Caco-2 (cell line): ENCODE results near the gene AK2. TPM values are rescaled to one million over a fixed set of nuclear protein-coding genes. Genes with fewer than 3 reads are reported as not detected.

Experiments
- BruUV-seq: library from RNA; stranded (reverse); fragments of 400-500 nt; replicated peaks from 2 replicates; lab custom pipeline; 2021; lab: Mats Ljungman, UMichigan
- CTCF ChIA-PET: fragments of 300-600 bp; sonication (Branson Sonifier 250); formaldehyde crosslinking; loops from one replicate; lab custom pipeline; 2022; ENCODE audit warnings: antibody characterized with exemption; lab: Charles Lee
- POLR2A ChIA-PET: fragments of 300-600 bp; sonication (Branson Sonifier 250); formaldehyde crosslinking; loops from one replicate; lab custom pipeline; 2022; ENCODE audit warnings: antibody characterized with exemption; lab: Charles Lee
- DNase-seq, 2 experiments: peaks; one replicate each; pipeline versions ENCODE4 v3.0.0 to v3.0.0-alpha.2; 2020 to 2022
- H3K27me3 ChIP-seq: replicated peaks from 2 replicates; pipeline ENCODE4 v1.6.0; 2011; ENCODE audit warnings: low read length; ENCODE audit not compliant: control insufficient read depth, insufficient read depth
- H3K36me3 ChIP-seq: 2 replicates; pipeline ENCODE4 v1.5.1; 2011; ENCODE audit warnings: low read length; ENCODE audit not compliant: control insufficient read depth, insufficient read depth
- H3K4me1 ChIP-seq: fragments of 250-450 bp; sonication (Bioruptor Pico); 2 replicates; pipeline ENCODE4 v1.5.1; 2020; ENCODE audit warnings: mild to moderate bottlenecking
- H3K4me3 ChIP-seq: 2 replicates; pipeline ENCODE4 v1.5.1; 2011; ENCODE audit warnings: low read depth, mild to moderate bottlenecking, control low read depth, low read length
- H3K9me3 ChIP-seq: fragments of 250-450 bp; sonication (Bioruptor Pico); 2 replicates; pipeline ENCODE4 v1.5.1; 2020; ENCODE audit warnings: mild to moderate bottlenecking, moderate library complexity
- H3K27ac Mint-ChIP-seq: one replicate; pipeline ENCODE4 v1.8.0; 2022; ENCODE audit warnings: mixed read lengths; ENCODE audit not compliant: unreplicated experiment
- H3K27me3 Mint-ChIP-seq: one replicate; pipeline ENCODE4 v1.8.0; 2022; ENCODE audit warnings: mixed read lengths; ENCODE audit not compliant: insufficient read depth, unreplicated experiment
- H3K36me3 Mint-ChIP-seq: one replicate; pipeline ENCODE4 v1.8.0; 2022; ENCODE audit warnings: mild to moderate bottlenecking, mixed read lengths; ENCODE audit not compliant: insufficient read depth, unreplicated experiment
- H3K4me1 Mint-ChIP-seq: one replicate; pipeline ENCODE4 v1.8.0; 2022; ENCODE audit warnings: low read depth, mixed read lengths; ENCODE audit not compliant: unreplicated experiment
- H3K4me3 Mint-ChIP-seq: one replicate; pipeline ENCODE4 v1.8.0; 2022; ENCODE audit warnings: mild to moderate bottlenecking, moderate library complexity, mixed read lengths; ENCODE audit not compliant: unreplicated experiment
- H3K9me3 Mint-ChIP-seq: one replicate; pipeline ENCODE4 v1.8.0; 2022; ENCODE audit warnings: mixed read lengths; ENCODE audit not compliant: unreplicated experiment
- CTCF ChIP-seq, 2 experiments: fragments of 200-600 bp in 1 of 2; IDR thresholded peaks; 1 replicate in 1 of 2; 2 replicates in 1 of 2; pipeline versions ENCODE4 v1.5.1 to v1.8.0; 2011 to 2022; ENCODE audit warnings: antibody characterized with exemption in 1 of 2, control low read depth in 1 of 2, inconsistent platforms in 1 of 2, low read depth in 1 of 2, low read length in 1 of 2, mild to moderate bottlenecking in 1 of 2, moderate library complexity in 1 of 2; ENCODE audit not compliant: insufficient read depth in 1 of 2, severe bottlenecking in 1 of 2, unreplicated experiment in 1 of 2
- intact Hi-C: fragments of 100-400 bp; cut with micrococcal nuclease; formaldehyde crosslinking; loops from one replicate; pipeline ENCODE4 v1.10.0; 2022; ENCODE audit not compliant: unreplicated experiment
- total RNA-seq: library from RNA; stranded (reverse); gene quantifications from 2 replicates; pipeline ENCODE4 v1.2.3, GENCODE V29; 2022

Gene AK2
- total RNA-seq, 1 experiment from 2014 or later, result 127 TPM

DNA sequence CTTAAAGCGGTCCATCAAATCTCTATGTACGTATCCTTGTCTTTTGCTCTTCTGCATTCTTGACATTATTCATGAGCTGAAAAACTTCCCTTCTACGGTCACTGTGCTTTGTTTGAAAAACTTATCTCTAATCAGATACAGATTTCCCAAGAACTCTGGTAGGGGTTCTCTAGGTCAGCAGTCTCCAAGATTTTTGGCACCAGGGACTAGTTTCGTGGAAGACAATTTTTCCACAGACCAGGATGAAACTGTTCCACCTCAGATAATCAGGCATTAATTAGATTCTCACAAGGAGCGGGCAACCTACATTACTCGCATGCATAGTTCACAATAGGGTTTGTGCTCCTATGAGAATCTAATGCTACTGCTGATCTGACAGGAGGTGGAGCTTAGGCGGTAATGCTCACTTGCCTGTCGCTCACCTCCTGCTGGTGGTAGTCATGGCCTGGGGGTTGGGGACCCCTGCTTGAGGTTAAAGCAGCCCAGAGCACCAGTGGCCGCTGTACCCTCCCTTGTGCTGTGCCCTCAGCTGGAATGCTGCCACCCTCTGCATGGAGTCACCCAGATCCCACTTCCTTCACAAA, 30.8 kb downstream of the AK2 start:
- Mint-ChIP-seq H3K36me3 (peaks cover 43% of the 10 kb centered on the region), H3K27me3 (no peaks in the 10 kb centered on the region), H3K4me1 (peaks cover 39% of the 10 kb centered on the region), H3K9me3 (no peaks in the 10 kb centered on the region), H3K4me3 (no peak overlapping the region), H3K27ac (peak overlapping the region; percentile 83)
- Histone ChIP-seq H3K4me3 (no peak overlapping the region), H3K27me3 (no peaks in the 10 kb centered on the region), H3K9me3 (no peaks in the 10 kb centered on the region), H3K4me1 (peaks cover 49% of the 10 kb centered on the region), H3K36me3 (no peaks in the 10 kb centered on the region)
- TF ChIP-seq CTCF (IDR thresholded peaks at IDR 0.05; ENCODE audit: insufficient read depth in 1 of 2, low read depth in 1 of 2, low read length in 1 of 2, severe bottlenecking in 1 of 2, unreplicated experiment in 1 of 2), result no peak
- ChIA-PET POLR2A (interaction anchor here (1.2 kb wide), 1 partner anchor 13 kb away, joined by 3 read pairs; no protein-coding TSS in a partner anchor), CTCF (interaction anchor here (0.6 to 1.6 kb wide), 6 partner anchors 9 to 204 kb away, joined by 3 to 7 read pairs (median 4); no protein-coding TSS in a partner anchor)
- DNase-seq, result peak in 1 of 2 experiments; percentile 25
- no TSS peak for BruUV-seq
- intact Hi-C loops, result loop anchor here (2.0 to 5.0 kb wide), 3 partner anchors 17 to 73 kb away; no protein-coding TSS in a partner anchor

DNA sequence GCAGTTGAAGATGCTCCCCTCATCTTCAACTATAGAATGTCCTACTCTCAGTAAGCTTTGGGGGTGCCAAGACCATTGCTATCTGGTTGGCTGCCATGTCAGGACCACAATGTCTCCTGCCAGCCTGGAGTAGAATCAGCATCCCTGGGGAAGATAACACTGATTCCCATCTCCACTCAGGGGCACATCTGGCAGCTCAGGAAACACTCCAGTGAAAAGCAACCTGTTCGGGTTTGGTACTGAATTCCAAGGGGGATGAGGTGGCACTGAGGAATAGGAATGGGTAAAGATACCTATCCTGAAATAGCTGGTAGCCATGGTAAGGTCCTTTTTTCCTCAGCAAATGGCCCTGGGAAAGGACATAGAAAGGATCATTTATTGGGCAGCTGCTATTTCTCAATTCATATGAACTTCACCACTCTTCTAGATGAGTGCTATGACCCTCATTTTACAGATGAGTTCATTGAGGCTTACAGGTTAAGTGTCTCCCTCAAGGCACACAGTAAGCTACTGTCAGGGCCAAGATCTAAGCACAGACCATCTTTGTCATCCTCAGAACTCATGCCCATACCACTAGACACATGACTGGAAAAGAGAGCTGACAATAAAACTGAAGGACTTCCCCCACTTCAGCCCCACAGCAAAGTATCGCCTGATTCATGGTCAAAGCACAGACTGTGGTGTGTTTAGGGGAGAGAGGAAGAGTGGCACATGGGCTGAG, 31.4 kb downstream of the AK2 start:
- no peak for TF ChIP-seq CTCF (IDR thresholded peaks at IDR 0.05; ENCODE audit: insufficient read depth in 1 of 2, low read depth in 1 of 2, low read length in 1 of 2, severe bottlenecking in 1 of 2, unreplicated experiment in 1 of 2)
- Mint-ChIP-seq H3K9me3 (no peaks in the 10 kb centered on the region), H3K27ac (no peak overlapping the region), H3K36me3 (peaks cover 46% of the 10 kb centered on the region), H3K27me3 (no peaks in the 10 kb centered on the region), H3K4me3 (no peak overlapping the region), H3K4me1 (peaks cover 39% of the 10 kb centered on the region)
- intact Hi-C loops, result loop anchor here (5.0 kb wide), 1 partner anchor 58 kb away; no protein-coding TSS in a partner anchor
- H3K9me3 ChIP-seq, result no peaks in the 10 kb centered on the region
- ChIA-PET CTCF (interaction anchor here (0.9 to 1.3 kb wide), 4 partner anchors 9 to 71 kb away, joined by 3 to 7 read pairs (median 4); no protein-coding TSS in a partner anchor), POLR2A (interaction anchor here (1.2 kb wide), 1 partner anchor 13 kb away, joined by 3 read pairs; no protein-coding TSS in a partner anchor)
- peaks cover 49% of the 10 kb centered on the region for H3K4me1 ChIP-seq
- BruUV-seq, result no TSS peak
- no peak overlapping the region for H3K4me3 ChIP-seq
- no peaks in the 10 kb centered on the region for H3K36me3 ChIP-seq
- H3K27me3 ChIP-seq, result no peaks in the 10 kb centered on the region
- DNase-seq, result no peak

GRCh38 chr1:33004613-33005012, 32.1 kb downstream of the AK2 start:
- Mint-ChIP-seq H3K9me3 (no peaks in the 10 kb centered on the region), H3K36me3 (peaks cover 46% of the 10 kb centered on the region), H3K27ac (no peak overlapping the region), H3K27me3 (no peaks in the 10 kb centered on the region), H3K4me3 (no peak overlapping the region), H3K4me1 (peaks cover 39% of the 10 kb centered on the region)
- intact Hi-C loops, result loop anchor here (5.0 kb wide), 1 partner anchor 57 kb away; no protein-coding TSS in a partner anchor
- ChIA-PET POLR2A (no interaction called here), CTCF (no interaction called here)
- no peak for DNase-seq
- H3K9me3 ChIP-seq, result no peaks in the 10 kb centered on the region
- no peaks in the 10 kb centered on the region for H3K27me3 ChIP-seq
- BruUV-seq, result no TSS peak
- peaks cover 47% of the 10 kb centered on the region for H3K4me1 ChIP-seq
- no peaks in the 10 kb centered on the region for H3K36me3 ChIP-seq
- H3K4me3 ChIP-seq, result no peak overlapping the region
- no peak for TF ChIP-seq CTCF (IDR thresholded peaks at IDR 0.05; ENCODE audit: insufficient read depth in 1 of 2, low read depth in 1 of 2, low read length in 1 of 2, severe bottlenecking in 1 of 2, unreplicated experiment in 1 of 2)
